HFFc6 (cell line): ENCODE results near the gene GLCE. TPM values are rescaled to one million over a fixed set of nuclear protein-coding genes. Genes with fewer than 3 reads are reported as not detected.

ENCODE experiments used
- DNase-seq: peaks from one replicate; pipeline ENCODE4 v3.0.0-alpha.2; 2018
- H3K27ac Mint-ChIP-seq: 2 replicates; pipeline ENCODE4 v1.8.0; 2020; ENCODE audit warnings: mild to moderate bottlenecking, mixed read lengths
- H3K27me3 Mint-ChIP-seq: 2 replicates; pipeline ENCODE4 v1.8.0; 2021; ENCODE audit warnings: mild to moderate bottlenecking, moderate library complexity, mixed read lengths; ENCODE audit not compliant: insufficient read depth
- H3K36me3 Mint-ChIP-seq: 2 replicates; pipeline ENCODE4 v1.8.0; 2021; ENCODE audit warnings: low read depth, mixed read lengths
- H3K4me1 Mint-ChIP-seq: 2 replicates; pipeline ENCODE4 v1.8.0; 2020; ENCODE audit warnings: low read depth, mixed read lengths
- H3K4me3 Mint-ChIP-seq: 2 replicates; pipeline ENCODE4 v1.8.0; 2020; ENCODE audit warnings: mild to moderate bottlenecking, moderate library complexity, mixed read lengths
- H3K9me3 Mint-ChIP-seq: 2 replicates; pipeline ENCODE4 v1.8.0; 2020; ENCODE audit warnings: mild to moderate bottlenecking, mixed read lengths
- total RNA-seq, 6 experiments: library from RNA; stranded (reverse); fragmentation: NEBNext Ultra II Directional; extraction: Animal tissue kit (Norgen Biotek cat#: 25700); gene quantifications; 2 replicates in 1 of 6; 3 replicates in 5 of 6; pipeline ENCODE4 v1.2.3, GENCODE V29; 2021
- TF ChIP-seq, protein P1 (sequence below): fragments of 200-600 bp; sonication (generic); IDR thresholded peaks from 2 replicates; pipeline ENCODE4 v1.5.0; 2021; ENCODE audit warnings: antibody characterized with exemption, mild to moderate bottlenecking

GLCE gene
- total RNA-seq, 6 experiments from 2014 or later = 13.2 to 20.6 (median 17.7) TPM

DNA sequence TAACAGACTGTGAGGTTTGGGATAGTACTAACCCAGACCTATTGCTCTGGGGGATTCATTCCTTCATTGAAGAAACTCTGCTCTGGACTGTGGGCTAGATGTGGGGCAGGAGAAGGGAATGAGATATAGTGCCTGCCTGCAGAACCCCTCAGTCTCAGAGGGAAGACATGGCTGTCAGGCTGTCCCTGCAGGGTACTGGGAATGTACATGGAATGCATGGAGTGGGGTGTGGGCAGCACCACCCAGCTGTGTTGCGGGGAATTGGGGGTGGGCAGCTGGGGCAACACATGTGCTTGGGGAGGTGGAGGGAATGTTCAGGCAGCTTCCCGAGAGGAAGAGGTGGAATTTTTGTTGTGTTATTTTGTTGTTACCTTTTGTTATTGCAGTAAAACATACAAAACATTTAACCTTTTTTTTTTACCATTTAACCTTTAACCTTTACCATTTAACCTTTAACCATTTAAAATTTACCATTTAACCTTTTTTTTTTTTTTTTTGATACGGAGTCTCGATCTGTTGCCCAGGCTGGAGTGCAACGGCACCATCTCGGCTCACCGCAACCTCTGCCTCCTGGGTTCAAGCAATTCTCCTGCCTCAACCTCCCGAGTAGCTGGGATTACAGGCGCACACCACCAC lies 145.6 kb downstream of the GLCE start:
- Mint-ChIP-seq H3K4me3 (peak overlapping the region; percentile 40; the same call in 1 of the 2 replicates), H3K4me1 (peaks cover 51% of the 10 kb centered on the region), H3K27ac (peak overlapping the region; percentile 90), H3K27me3 (peaks cover 7% of the 10 kb centered on the region), H3K36me3 (peaks cover 9% of the 10 kb centered on the region), H3K9me3 (no peaks in the 10 kb centered on the region)
- TF ChIP-seq, protein P1, sequence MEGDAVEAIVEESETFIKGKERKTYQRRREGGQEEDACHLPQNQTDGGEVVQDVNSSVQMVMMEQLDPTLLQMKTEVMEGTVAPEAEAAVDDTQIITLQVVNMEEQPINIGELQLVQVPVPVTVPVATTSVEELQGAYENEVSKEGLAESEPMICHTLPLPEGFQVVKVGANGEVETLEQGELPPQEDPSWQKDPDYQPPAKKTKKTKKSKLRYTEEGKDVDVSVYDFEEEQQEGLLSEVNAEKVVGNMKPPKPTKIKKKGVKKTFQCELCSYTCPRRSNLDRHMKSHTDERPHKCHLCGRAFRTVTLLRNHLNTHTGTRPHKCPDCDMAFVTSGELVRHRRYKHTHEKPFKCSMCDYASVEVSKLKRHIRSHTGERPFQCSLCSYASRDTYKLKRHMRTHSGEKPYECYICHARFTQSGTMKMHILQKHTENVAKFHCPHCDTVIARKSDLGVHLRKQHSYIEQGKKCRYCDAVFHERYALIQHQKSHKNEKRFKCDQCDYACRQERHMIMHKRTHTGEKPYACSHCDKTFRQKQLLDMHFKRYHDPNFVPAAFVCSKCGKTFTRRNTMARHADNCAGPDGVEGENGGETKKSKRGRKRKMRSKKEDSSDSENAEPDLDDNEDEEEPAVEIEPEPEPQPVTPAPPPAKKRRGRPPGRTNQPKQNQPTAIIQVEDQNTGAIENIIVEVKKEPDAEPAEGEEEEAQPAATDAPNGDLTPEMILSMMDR = no peak
- DNase-seq = no peak

DNA sequence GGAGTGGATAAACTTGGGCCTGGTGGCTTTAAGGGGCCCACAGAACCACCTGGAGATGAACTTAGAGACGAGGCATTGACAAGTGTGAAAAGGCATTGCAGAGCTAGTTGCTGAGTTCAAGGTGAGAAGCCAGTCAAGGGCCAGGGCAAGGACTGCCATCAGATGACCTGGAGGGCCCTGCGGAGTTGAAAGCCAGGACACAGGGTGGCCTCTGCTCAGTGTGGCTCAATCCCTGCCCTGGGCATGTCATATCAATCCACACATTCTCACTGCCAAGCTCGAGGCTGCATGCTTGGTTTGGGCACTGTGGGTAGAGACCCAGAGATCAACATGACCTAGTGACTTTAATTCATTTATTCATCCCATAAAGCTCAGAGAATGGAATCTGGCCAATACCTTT lies 147.5 kb downstream of the GLCE start:
- Mint-ChIP-seq H3K4me3 (no peak overlapping the region), H3K27ac (no peak overlapping the region), H3K36me3 (peaks cover 9% of the 10 kb centered on the region), H3K27me3 (peaks cover 7% of the 10 kb centered on the region), H3K4me1 (peaks cover 58% of the 10 kb centered on the region), H3K9me3 (no peaks in the 10 kb centered on the region)
- DNase-seq = no peak
- TF ChIP-seq, protein P1 = no peak

DNA sequence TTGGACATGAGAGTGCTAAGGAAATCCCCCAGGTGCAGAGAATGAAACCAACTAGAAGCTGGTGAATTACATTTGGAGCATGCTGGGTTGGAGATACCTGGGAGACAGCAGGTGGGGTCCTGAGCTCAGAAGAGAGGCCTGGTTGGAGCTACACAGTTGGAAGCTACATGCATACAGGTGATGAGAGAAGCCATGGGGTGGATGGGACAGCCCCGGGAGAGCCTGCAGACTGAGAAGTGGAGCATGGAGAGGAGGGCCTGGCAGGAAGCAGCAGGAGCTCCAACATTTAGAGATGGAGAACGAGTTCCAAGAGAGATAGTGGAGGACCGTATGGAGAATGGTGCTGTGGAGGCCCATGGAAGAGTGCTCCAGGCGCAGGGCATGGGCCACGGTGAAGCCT lies 148.5 kb downstream of the GLCE start:
- no peak for DNase-seq
- peaks cover 49% of the 10 kb centered on the region for H3K4me1 Mint-ChIP-seq
- peaks cover 9% of the 10 kb centered on the region for H3K36me3 Mint-ChIP-seq
- TF ChIP-seq, protein P1 = no peak
- H3K27me3 Mint-ChIP-seq = peaks cover 9% of the 10 kb centered on the region
- H3K4me3 Mint-ChIP-seq = no peak overlapping the region
- no peak overlapping the region for H3K27ac Mint-ChIP-seq
- H3K9me3 Mint-ChIP-seq = no peaks in the 10 kb centered on the region

DNA sequence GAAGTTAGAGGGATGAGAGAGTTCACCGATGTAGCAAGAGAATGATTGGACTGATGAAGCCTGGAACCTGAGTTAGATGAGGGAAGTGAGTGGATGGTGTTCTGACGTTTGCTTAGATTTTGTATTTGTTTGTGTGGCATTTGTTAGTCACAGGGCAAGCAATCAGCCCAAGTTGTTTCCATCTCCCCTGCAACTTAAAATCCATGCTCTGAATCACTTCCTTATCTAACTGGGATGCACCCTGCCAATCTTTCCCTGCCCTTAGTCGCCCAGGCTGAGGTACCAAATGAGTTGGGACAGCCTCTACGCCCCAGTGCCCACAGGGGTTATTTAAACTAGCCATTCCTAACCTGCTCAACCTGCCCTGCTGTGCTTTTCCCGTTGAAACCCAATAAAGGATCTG lies 150.9 kb downstream of the GLCE start:
- Mint-ChIP-seq H3K36me3 (peaks cover 9% of the 10 kb centered on the region), H3K9me3 (no peaks in the 10 kb centered on the region), H3K27me3 (peaks cover 9% of the 10 kb centered on the region), H3K4me1 (peaks cover 26% of the 10 kb centered on the region), H3K27ac (peak overlapping the region; percentile 48; the same call in 1 of the 2 replicates), H3K4me3 (no peak overlapping the region)
- TF ChIP-seq, protein P1 = no peak
- DNase-seq = peak; percentile 36

DNA sequence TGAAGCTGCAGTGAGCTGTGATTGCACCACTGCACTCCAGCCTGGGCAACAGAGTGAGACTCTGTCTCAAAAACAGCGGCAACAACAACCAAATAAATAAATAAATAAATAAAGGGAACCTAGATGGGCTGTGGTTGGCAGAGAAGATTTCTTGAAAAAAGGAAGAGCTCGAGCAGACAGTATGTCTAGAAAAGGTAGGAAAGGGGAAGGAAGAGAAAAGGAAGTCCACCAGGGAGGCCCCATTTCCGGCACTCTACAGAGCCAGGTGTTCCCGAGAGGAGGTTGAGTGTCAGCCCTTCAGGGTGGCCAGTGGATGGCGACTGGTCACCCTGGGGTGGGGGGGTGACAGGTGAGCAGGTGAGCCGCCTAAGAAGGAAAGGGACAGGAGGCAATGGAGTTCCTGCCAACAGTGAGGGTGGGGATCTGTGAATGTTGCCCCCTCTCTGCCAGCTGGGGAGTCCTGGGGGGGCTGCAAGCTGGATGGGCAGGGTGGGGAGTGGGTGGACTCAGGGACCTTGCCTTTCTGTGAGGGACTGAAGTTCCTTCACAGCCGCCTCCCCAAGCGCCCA lies 153.1 kb downstream of the GLCE start:
- Mint-ChIP-seq H3K4me1 (peaks cover 14% of the 10 kb centered on the region), H3K27ac (no peak overlapping the region), H3K36me3 (no peaks in the 10 kb centered on the region), H3K27me3 (peaks cover 12% of the 10 kb centered on the region), H3K4me3 (no peak overlapping the region), H3K9me3 (no peaks in the 10 kb centered on the region)
- no peak for DNase-seq
- TF ChIP-seq, protein P1 = no peak
